HG03103 (cell line): ENCODE results near the gene APLNR.
A peak's percentile ranks its signal among the peaks of the same experiment; 100 is the strongest.
"Not testable (repeated sequence)": the region's sequence is repeated elsewhere in the genome, so short reads cannot be mapped to it uniquely, and the experiment has no call there.

ENCODE experiments used
- ATAC-seq: cut with Tn5 transposase; IDR thresholded peaks from one replicate; pipeline ENCODE4 v1.9.1; 2021; ENCODE audit warnings: low read depth; ENCODE audit not compliant: unreplicated experiment

APLNR gene

GRCh38 chr11:57237204-57237681 is at the start of gene APLNR:
APLNR (minus strand) TSS chr11:57237250; CDS start chr11:57237004, 246 bp downstream.
- ATAC-seq, result no peak

GRCh38 chr11:57283231-57283990 is 46.4 kb upstream of the APLNR start:
- ATAC-seq, result no peak

GRCh38 chr11:57281546-57281945 is 44.5 kb upstream of the APLNR start:
- not testable (repeated sequence) for ATAC-seq

GRCh38 chr11:57279116-57279515 is 42.1 kb upstream of the APLNR start:
- no peak for ATAC-seq

- ATAC-seq, result no peak
Measured at GRCh38 chr11:57278721-57279095, 41.7 kb upstream of the APLNR start.

GRCh38 chr11:57277845-57278720 is 41.0 kb upstream of the APLNR start:
- ATAC-seq, result peak; percentile 80

- no peak for ATAC-seq
Measured at GRCh38 chr11:57276971-57277675, 40.1 kb upstream of the APLNR start.

GRCh38 chr11:57276169-57276970 is 39.3 kb upstream of the APLNR start:
- ATAC-seq, result no peak

- ATAC-seq, result no peak
Measured at GRCh38 chr11:57275582-57275981, 38.5 kb upstream of the APLNR start.

GRCh38 chr11:57274904-57275498 is 38.0 kb upstream of the APLNR start:
- no peak for ATAC-seq

GRCh38 chr11:57273448-57274058 is 36.5 kb upstream of the APLNR start:
- ATAC-seq, result no peak

- ATAC-seq, result no peak
Measured at GRCh38 chr11:57269571-57270021, 32.5 kb upstream of the APLNR start.

GRCh38 chr11:57266157-57266556 is 29.1 kb upstream of the APLNR start:
- ATAC-seq, result no peak

GRCh38 chr11:57263351-57263750 is 26.3 kb upstream of the APLNR start:
- ATAC-seq, result no peak

- ATAC-seq, result no peak
Measured at GRCh38 chr11:57262157-57262556, 25.1 kb upstream of the APLNR start.

- no peak for ATAC-seq
Measured at GRCh38 chr11:57260937-57261783, 24.1 kb upstream of the APLNR start.

- ATAC-seq, result no peak
Measured at GRCh38 chr11:57256119-57256518, 19.1 kb upstream of the APLNR start.

GRCh38 chr11:57255618-57256017 is 18.6 kb upstream of the APLNR start:
- no peak for ATAC-seq
